GM23338 (cell line): ENCODE data around the gene GRIK4. TPM values are rescaled to one million over a fixed set of nuclear protein-coding genes. Genes with fewer than 3 reads are reported as not detected.

Source experiments
- ATAC-seq: fragments of 200-7000 bp; cut with Tn5 transposase; 3 replicates; pipeline ENCODE4 v1.9.1; 2020
- DNase-seq: peaks from one replicate; pipeline ENCODE4 v3.0.0-alpha.2; 2015; ENCODE audit warnings: low spot score
- H2AFZ ChIP-seq: fragments of 200-600 bp; sonication (generic); 2 replicates; pipeline ENCODE4 v1.8.0; 2016; ENCODE audit warnings: antibody characterized with exemption, mild to moderate bottlenecking, moderate library complexity
- H3F3A ChIP-seq: fragments of 200-600 bp; sonication (generic); replicated peaks from 2 replicates; pipeline ENCODE4 v1.8.0; 2017; ENCODE audit warnings: antibody characterized with exemption, mixed run types, low read depth
- H3K27ac ChIP-seq: fragments of 200-600 bp; sonication (generic); 2 replicates; pipeline ENCODE4 v1.6.1; 2016; ENCODE audit warnings: low read depth
- H3K27me3 ChIP-seq: fragments of 200-600 bp; sonication (generic); 2 replicates; pipeline ENCODE4 v1.8.0; 2016; ENCODE audit warnings: mild to moderate bottlenecking, mixed run types, moderate library complexity; ENCODE audit not compliant: insufficient read depth
- H3K36me3 ChIP-seq: fragments of 200-600 bp; sonication (generic); 2 replicates; pipeline ENCODE4 v1.8.0; 2016; ENCODE audit warnings: mild to moderate bottlenecking; ENCODE audit not compliant: insufficient read depth
- H3K4me1 ChIP-seq: fragments of 200-600 bp; sonication (generic); 2 replicates; pipeline ENCODE4 v1.8.0; 2016; ENCODE audit warnings: mild to moderate bottlenecking, moderate library complexity; ENCODE audit not compliant: insufficient read depth
- H3K4me2 ChIP-seq: fragments of 200-600 bp; sonication (generic); 2 replicates; pipeline ENCODE4 v1.7.1; 2017; ENCODE audit warnings: mixed run types
- H3K4me3 ChIP-seq: fragments of 200-600 bp; sonication (generic); 2 replicates; pipeline ENCODE4 v1.6.1; 2016; ENCODE audit warnings: mixed run types
- H3K79me2 ChIP-seq: fragments of 200-600 bp; sonication (generic); replicated peaks from 2 replicates; pipeline ENCODE4 v1.8.0; 2017; ENCODE audit warnings: mild to moderate bottlenecking; ENCODE audit not compliant: insufficient read depth
- H3K9me2 ChIP-seq: fragments of 200-600 bp; sonication (generic); 2 replicates; pipeline ENCODE4 v1.8.0; 2017; ENCODE audit not compliant: insufficient read depth
- H4K20me1 ChIP-seq: fragments of 200-600 bp; sonication (generic); replicated peaks from 2 replicates; pipeline ENCODE4 v1.8.0; 2017; ENCODE audit warnings: mild to moderate bottlenecking; ENCODE audit not compliant: insufficient read depth
- H3K27ac Mint-ChIP-seq: 2 replicates; pipeline ENCODE4 v1.8.0; 2020; ENCODE audit warnings: inconsistent platforms, mild to moderate bottlenecking, moderate library complexity, mixed read lengths
- H3K27me3 Mint-ChIP-seq: 3 replicates; pipeline ENCODE4 v1.8.0; 2022; ENCODE audit warnings: low read depth, mild to moderate bottlenecking, moderate library complexity, mixed read lengths, inconsistent platforms; ENCODE audit not compliant: insufficient read depth, poor library complexity
- H3K36me3 Mint-ChIP-seq: 3 replicates; pipeline ENCODE4 v1.8.0; 2021; ENCODE audit warnings: low read depth, mild to moderate bottlenecking, inconsistent platforms, moderate library complexity, mixed read lengths
- H3K4me1 Mint-ChIP-seq: 3 replicates; pipeline ENCODE4 v1.8.0; 2020; ENCODE audit warnings: mild to moderate bottlenecking, inconsistent platforms, mixed read lengths
- H3K4me3 Mint-ChIP-seq: 3 replicates; pipeline ENCODE4 v1.8.0; 2021; ENCODE audit warnings: moderate library complexity, mild to moderate bottlenecking, inconsistent platforms, mixed read lengths
- H3K9me3 Mint-ChIP-seq: 3 replicates; pipeline ENCODE4 v1.8.0; 2020; ENCODE audit warnings: moderate library complexity, mild to moderate bottlenecking, inconsistent platforms, mixed read lengths
- CREB1 ChIP-seq: fragments of 250-450 bp; sonication (Bioruptor Pico); IDR thresholded peaks from 2 replicates; pipeline ENCODE4 v1.5.0; 2020; ENCODE audit warnings: low read depth, mild to moderate bottlenecking, moderate library complexity
- EZH2 ChIP-seq: fragments of 200-600 bp; sonication (generic); IDR thresholded peaks from one replicate; pipeline ENCODE4 v1.8.0; 2017; ENCODE audit warnings: antibody characterized with exemption, mild to moderate bottlenecking, low read depth; ENCODE audit not compliant: unreplicated experiment
- EZH2phosphoT487 ChIP-seq: fragments of 200-600 bp; sonication (generic); IDR thresholded peaks from one replicate; pipeline ENCODE4 v1.8.1; 2018; ENCODE audit warnings: antibody characterized with exemption; ENCODE audit not compliant: unreplicated experiment
- JUNB ChIP-seq: IDR thresholded peaks from one replicate; pipeline ENCODE4 v1.6.1; 2016; ENCODE audit warnings: antibody characterized with exemption; ENCODE audit not compliant: unreplicated experiment
- NANOG ChIP-seq: IDR thresholded peaks from 2 replicates; pipeline ENCODE4 v1.6.1; 2016; ENCODE audit warnings: antibody characterized with exemption, borderline replicate concordance
- POLR2AphosphoS5 ChIP-seq: IDR thresholded peaks from 2 replicates; pipeline ENCODE4 v1.6.1; 2016; ENCODE audit warnings: antibody characterized with exemption, low read depth
- STAT1 ChIP-seq: IDR thresholded peaks from one replicate; pipeline ENCODE4 v1.6.1; 2016; ENCODE audit warnings: antibody characterized with exemption; ENCODE audit not compliant: unreplicated experiment
- ZNF114 ChIP-seq: fragments of 250-450 bp; sonication (Bioruptor Pico); IDR thresholded peaks from 2 replicates; pipeline ENCODE4 v1.5.0; 2020; ENCODE audit warnings: mild to moderate bottlenecking, moderate library complexity
- ZNF331 ChIP-seq: fragments of 250-450 bp; sonication (Bioruptor Pico); IDR thresholded peaks from 2 replicates; pipeline ENCODE4 v1.5.0; 2020; ENCODE audit warnings: low read depth, mild to moderate bottlenecking, moderate library complexity
- polyA plus RNA-seq: library from polyadenylated mRNA; unstranded; fragments of >200 nt; fragmentation: Nextera tagmentation; extraction: Ambion mirVana; gene quantifications from 2 replicates; pipeline ENCODE4 v1.2.1, GENCODE V29; 2016
- total RNA-seq: library from RNA; depleted of rRNA; stranded (reverse); fragments of >200 nt; shearing (Covaris generic); gene quantifications from 2 replicates; pipeline ENCODE4 v1.2.3, GENCODE V29; 2014
- TF ChIP-seq, protein P1 (sequence below): IDR thresholded peaks from one replicate; pipeline ENCODE4 v1.6.1; 2018; ENCODE audit warnings: antibody characterized with exemption; ENCODE audit not compliant: unreplicated experiment
- TF ChIP-seq, protein P2 (sequence below), 2 experiments: fragments of 200-600 bp in 1 of 2; sonication (generic) in 1 of 2; conservative IDR thresholded peaks; 2 replicates each; pipeline versions ENCODE4 v1.5.1 to v1.6.1; 2016 to 2017; ENCODE audit warnings: antibody characterized with exemption in 2 of 2, low read depth in 2 of 2, mild to moderate bottlenecking in 2 of 2, moderate library complexity in 1 of 2
- TF ChIP-seq, protein P3 (sequence below): fragments of 250-450 bp; sonication (Bioruptor Pico); IDR thresholded peaks from 2 replicates; pipeline ENCODE4 v1.5.0; 2020; ENCODE audit warnings: mild to moderate bottlenecking, moderate library complexity
- TF ChIP-seq, protein P4 (sequence below): IDR thresholded peaks from 2 replicates; pipeline ENCODE4 v1.6.1; 2016; ENCODE audit warnings: antibody characterized with exemption

GRIK4 gene
- total and polyA plus RNA-seq, 2 experiments from 2014 or later: 0.63 to 2.2 TPM

DNA sequence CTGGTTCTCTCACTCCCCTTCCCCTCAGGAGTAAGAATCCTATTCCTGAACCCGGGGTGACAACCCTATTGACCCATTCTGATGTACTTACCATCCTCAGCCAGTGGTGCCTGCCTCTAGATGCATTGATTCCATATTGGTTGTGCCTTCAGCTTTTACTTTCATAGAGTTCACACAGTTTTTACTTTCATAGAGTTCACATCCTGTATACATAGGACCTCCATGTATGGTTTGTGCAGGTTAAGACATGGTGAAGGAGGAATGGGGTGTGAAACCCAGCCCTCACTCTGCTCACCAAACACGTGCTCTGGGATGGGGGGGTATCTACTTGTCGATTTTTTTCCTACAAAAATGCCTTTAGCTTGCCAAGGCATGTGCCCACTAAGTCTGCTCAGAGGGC is 406.7 kb downstream of the GRIK4 start:
- no peaks in the 10 kb centered on the region for H3K36me3 ChIP-seq
- TF ChIP-seq EZH2: no peak
- TF ChIP-seq ZNF114 (CRISPR knock-in tag): no peak
- TF ChIP-seq CREB1 (CRISPR knock-in tag): no peak
- TF ChIP-seq, protein P1, sequence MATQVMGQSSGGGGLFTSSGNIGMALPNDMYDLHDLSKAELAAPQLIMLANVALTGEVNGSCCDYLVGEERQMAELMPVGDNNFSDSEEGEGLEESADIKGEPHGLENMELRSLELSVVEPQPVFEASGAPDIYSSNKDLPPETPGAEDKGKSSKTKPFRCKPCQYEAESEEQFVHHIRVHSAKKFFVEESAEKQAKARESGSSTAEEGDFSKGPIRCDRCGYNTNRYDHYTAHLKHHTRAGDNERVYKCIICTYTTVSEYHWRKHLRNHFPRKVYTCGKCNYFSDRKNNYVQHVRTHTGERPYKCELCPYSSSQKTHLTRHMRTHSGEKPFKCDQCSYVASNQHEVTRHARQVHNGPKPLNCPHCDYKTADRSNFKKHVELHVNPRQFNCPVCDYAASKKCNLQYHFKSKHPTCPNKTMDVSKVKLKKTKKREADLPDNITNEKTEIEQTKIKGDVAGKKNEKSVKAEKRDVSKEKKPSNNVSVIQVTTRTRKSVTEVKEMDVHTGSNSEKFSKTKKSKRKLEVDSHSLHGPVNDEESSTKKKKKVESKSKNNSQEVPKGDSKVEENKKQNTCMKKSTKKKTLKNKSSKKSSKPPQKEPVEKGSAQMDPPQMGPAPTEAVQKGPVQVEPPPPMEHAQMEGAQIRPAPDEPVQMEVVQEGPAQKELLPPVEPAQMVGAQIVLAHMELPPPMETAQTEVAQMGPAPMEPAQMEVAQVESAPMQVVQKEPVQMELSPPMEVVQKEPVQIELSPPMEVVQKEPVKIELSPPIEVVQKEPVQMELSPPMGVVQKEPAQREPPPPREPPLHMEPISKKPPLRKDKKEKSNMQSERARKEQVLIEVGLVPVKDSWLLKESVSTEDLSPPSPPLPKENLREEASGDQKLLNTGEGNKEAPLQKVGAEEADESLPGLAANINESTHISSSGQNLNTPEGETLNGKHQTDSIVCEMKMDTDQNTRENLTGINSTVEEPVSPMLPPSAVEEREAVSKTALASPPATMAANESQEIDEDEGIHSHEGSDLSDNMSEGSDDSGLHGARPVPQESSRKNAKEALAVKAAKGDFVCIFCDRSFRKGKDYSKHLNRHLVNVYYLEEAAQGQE: no peak
- TF ChIP-seq, protein P2, sequence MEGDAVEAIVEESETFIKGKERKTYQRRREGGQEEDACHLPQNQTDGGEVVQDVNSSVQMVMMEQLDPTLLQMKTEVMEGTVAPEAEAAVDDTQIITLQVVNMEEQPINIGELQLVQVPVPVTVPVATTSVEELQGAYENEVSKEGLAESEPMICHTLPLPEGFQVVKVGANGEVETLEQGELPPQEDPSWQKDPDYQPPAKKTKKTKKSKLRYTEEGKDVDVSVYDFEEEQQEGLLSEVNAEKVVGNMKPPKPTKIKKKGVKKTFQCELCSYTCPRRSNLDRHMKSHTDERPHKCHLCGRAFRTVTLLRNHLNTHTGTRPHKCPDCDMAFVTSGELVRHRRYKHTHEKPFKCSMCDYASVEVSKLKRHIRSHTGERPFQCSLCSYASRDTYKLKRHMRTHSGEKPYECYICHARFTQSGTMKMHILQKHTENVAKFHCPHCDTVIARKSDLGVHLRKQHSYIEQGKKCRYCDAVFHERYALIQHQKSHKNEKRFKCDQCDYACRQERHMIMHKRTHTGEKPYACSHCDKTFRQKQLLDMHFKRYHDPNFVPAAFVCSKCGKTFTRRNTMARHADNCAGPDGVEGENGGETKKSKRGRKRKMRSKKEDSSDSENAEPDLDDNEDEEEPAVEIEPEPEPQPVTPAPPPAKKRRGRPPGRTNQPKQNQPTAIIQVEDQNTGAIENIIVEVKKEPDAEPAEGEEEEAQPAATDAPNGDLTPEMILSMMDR (conservative IDR thresholded peaks at IDR 0.05; ENCODE audit: low read depth in 2 of 2): no peak
- TF ChIP-seq, protein P3, sequence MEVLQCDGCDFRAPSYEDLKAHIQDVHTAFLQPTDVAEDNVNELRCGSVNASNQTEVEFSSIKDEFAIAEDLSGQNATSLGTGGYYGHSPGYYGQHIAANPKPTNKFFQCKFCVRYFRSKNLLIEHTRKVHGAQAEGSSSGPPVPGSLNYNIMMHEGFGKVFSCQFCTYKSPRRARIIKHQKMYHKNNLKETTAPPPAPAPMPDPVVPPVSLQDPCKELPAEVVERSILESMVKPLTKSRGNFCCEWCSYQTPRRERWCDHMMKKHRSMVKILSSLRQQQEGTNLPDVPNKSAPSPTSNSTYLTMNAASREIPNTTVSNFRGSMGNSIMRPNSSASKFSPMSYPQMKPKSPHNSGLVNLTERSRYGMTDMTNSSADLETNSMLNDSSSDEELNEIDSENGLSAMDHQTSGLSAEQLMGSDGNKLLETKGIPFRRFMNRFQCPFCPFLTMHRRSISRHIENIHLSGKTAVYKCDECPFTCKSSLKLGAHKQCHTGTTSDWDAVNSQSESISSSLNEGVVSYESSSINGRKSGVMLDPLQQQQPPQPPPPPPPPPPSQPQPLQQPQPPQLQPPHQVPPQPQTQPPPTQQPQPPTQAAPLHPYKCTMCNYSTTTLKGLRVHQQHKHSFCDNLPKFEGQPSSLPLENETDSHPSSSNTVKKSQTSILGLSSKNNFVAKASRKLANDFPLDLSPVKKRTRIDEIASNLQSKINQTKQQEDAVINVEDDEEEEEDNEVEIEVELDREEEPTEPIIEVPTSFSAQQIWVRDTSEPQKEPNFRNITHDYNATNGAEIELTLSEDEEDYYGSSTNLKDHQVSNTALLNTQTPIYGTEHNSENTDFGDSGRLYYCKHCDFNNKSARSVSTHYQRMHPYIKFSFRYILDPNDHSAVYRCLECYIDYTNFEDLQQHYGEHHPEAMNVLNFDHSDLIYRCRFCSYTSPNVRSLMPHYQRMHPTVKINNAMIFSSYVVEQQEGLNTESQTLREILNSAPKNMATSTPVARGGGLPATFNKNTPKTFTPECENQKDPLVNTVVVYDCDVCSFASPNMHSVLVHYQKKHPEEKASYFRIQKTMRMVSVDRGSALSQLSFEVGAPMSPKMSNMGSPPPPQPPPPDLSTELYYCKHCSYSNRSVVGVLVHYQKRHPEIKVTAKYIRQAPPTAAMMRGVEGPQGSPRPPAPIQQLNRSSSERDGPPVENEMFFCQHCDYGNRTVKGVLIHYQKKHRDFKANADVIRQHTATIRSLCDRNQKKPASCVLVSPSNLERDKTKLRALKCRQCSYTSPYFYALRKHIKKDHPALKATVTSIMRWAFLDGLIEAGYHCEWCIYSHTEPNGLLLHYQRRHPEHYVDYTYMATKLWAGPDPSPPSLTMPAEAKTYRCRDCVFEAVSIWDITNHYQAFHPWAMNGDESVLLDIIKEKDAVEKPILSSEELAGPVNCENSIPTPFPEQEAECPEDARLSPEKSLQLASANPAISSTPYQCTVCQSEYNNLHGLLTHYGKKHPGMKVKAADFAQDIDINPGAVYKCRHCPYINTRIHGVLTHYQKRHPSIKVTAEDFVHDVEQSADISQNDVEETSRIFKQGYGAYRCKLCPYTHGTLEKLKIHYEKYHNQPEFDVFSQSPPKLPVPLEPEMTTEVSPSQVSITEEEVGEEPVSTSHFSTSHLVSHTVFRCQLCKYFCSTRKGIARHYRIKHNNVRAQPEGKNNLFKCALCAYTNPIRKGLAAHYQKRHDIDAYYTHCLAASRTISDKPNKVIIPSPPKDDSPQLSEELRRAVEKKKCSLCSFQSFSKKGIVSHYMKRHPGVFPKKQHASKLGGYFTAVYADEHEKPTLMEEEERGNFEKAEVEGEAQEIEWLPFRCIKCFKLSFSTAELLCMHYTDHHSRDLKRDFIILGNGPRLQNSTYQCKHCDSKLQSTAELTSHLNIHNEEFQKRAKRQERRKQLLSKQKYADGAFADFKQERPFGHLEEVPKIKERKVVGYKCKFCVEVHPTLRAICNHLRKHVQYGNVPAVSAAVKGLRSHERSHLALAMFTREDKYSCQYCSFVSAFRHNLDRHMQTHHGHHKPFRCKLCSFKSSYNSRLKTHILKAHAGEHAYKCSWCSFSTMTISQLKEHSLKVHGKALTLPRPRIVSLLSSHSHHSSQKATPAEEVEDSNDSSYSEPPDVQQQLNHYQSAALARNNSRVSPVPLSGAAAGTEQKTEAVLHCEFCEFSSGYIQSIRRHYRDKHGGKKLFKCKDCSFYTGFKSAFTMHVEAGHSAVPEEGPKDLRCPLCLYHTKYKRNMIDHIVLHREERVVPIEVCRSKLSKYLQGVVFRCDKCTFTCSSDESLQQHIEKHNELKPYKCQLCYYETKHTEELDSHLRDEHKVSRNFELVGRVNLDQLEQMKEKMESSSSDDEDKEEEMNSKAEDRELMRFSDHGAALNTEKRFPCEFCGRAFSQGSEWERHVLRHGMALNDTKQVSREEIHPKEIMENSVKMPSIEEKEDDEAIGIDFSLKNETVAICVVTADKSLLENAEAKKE (CRISPR knock-in tag): no peak
- TF ChIP-seq NANOG: no peak
- no peak for TF ChIP-seq STAT1
- TF ChIP-seq, protein P4, sequence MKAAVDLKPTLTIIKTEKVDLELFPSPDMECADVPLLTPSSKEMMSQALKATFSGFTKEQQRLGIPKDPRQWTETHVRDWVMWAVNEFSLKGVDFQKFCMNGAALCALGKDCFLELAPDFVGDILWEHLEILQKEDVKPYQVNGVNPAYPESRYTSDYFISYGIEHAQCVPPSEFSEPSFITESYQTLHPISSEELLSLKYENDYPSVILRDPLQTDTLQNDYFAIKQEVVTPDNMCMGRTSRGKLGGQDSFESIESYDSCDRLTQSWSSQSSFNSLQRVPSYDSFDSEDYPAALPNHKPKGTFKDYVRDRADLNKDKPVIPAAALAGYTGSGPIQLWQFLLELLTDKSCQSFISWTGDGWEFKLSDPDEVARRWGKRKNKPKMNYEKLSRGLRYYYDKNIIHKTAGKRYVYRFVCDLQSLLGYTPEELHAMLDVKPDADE: no peak
- no peak for TF ChIP-seq JUNB
- TF ChIP-seq ZNF331: no peak
- TF ChIP-seq POLR2AphosphoS5: no peak
- no peak for TF ChIP-seq EZH2phosphoT487

More for the DNA sequence above, 406.7 kb downstream of the GRIK4 start:
- H3F3A ChIP-seq: no peaks in the 10 kb centered on the region
- no peak overlapping the region for H2AFZ ChIP-seq
- no peaks in the 10 kb centered on the region for H3K9me2 ChIP-seq
- H3K27ac Mint-ChIP-seq: no peak overlapping the region
- H4K20me1 ChIP-seq: no peaks in the 10 kb centered on the region
- H3K4me2 ChIP-seq: no peak overlapping the region
- no peak for ATAC-seq
- H3K4me3 Mint-ChIP-seq: no peak overlapping the region
- no peaks in the 10 kb centered on the region for H3K27me3 ChIP-seq
- H3K4me1 Mint-ChIP-seq: peaks cover 4% of the 10 kb centered on the region; the same call in 2 of the 3 replicates
- no peaks in the 10 kb centered on the region for H3K79me2 ChIP-seq
- no peak overlapping the region for H3K27ac ChIP-seq
- no peak overlapping the region for H3K4me3 ChIP-seq
- H3K4me1 ChIP-seq: no peaks in the 10 kb centered on the region
- H3K36me3 Mint-ChIP-seq: no peaks in the 10 kb centered on the region
- H3K27me3 Mint-ChIP-seq: peaks cover 3% of the 10 kb centered on the region
- no peaks in the 10 kb centered on the region; the same call in 2 of the 3 replicates for H3K9me3 Mint-ChIP-seq
- DNase-seq: no peak
